Fibroblast of skin of scalp (primary cell): ENCODE results near the gene LGI4.

Experiments used
- DNase-seq: peaks from one replicate; pipeline ENCODE4 v3.0.0-alpha.2; 2013

LGI4 gene

DNA sequence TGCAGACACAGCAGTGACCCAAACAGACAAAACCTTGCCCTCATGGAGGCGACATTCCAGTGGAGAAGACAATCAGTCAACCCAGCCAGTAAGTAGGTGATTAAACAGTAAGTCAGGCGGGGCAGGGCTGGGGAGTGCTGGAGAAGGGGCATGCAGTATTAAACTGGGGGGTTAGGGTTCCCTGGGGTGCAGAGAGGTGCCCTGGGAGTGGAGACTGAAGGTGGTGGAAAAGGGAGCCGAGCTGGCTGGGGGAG is 50.4 kb downstream of the LGI4 start:
- DNase-seq: no peak

- no peak for DNase-seq
Observed at GRCh38 chr19:35083691-35084508, 51.0 kb downstream of the LGI4 start.

DNA sequence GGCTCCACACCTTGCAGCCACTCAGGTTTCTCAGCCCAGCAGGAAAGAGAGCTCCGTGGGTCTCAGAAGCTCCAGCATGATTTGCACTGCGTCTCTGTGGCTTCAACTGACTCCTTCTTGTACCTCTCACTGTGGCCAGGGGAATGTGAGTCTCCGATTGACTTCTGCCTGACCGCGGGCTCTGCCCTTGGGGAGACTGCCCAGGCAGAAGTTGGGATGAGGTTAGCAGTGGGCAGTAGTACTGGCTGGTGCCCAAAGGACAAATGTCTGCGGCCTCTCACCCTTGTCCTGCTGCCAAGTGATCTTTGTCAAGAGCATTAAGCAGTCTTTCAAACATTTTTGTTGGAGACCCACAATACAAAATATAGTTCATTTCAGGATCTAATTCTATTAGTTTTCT is 53.7 kb downstream of the LGI4 start:
- DNase-seq: no peak

DNA sequence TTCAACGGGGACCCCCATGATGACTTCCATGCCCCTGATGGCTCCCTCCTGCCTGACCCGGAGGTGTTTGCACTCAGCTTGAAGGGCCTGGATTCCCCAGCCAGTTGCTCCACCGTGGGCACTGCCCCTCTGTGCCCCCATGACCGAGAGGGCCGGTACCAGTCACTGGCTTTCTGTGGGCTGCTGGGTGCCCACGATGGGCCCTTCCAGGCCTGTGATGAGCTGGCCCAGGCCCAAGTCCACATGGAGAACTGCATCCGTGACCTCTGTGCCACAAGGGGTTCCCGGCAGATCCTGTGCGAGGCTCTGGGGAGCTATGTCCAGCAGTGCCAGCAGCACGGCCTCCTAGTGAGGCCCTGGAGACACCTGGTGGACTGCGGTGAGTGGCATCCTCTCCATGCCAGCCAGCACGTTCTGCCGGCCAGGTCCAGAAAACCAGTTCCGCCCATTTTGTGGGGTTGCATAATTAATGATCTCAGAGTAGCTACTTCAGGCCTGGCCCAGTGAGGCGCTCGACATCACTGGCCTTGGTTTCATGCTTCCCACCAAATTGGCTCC is 54.2 kb downstream of the LGI4 start:
- no peak for DNase-seq

GRCh38 chr19:35079826-35080225 is 55.0 kb downstream of the LGI4 start:
- DNase-seq: no peak

- DNase-seq: no peak
Observed at GRCh38 chr19:35077411-35078223, 57.2 kb downstream of the LGI4 start.

- no peak for DNase-seq
Observed at GRCh38 chr19:35076657-35077056, 58.2 kb downstream of the LGI4 start.

- DNase-seq: no peak
Observed at GRCh38 chr19:35076026-35076370, 58.9 kb downstream of the LGI4 start.

GRCh38 chr19:35075202-35076025 is 59.4 kb downstream of the LGI4 start:
- DNase-seq: no peak
